Caco-2 (cell line): ENCODE data around the gene OR2T8. TPM values are rescaled to one million over a fixed set of nuclear protein-coding genes. Genes with fewer than 3 reads are reported as not detected.

Experiments
- BruUV-seq: library from RNA; stranded (reverse); fragments of 400-500 nt; replicated peaks from 2 replicates; lab custom pipeline; 2021; lab: Mats Ljungman, UMichigan
- CTCF ChIA-PET: fragments of 300-600 bp; sonication (Branson Sonifier 250); formaldehyde crosslinking; loops from one replicate; lab custom pipeline; 2022; ENCODE audit warnings: antibody characterized with exemption; lab: Charles Lee
- POLR2A ChIA-PET: fragments of 300-600 bp; sonication (Branson Sonifier 250); formaldehyde crosslinking; loops from one replicate; lab custom pipeline; 2022; ENCODE audit warnings: antibody characterized with exemption; lab: Charles Lee
- DNase-seq, 2 experiments: peaks; one replicate each; pipeline versions ENCODE4 v3.0.0 to v3.0.0-alpha.2; 2020 to 2022
- H3K27me3 ChIP-seq: replicated peaks from 2 replicates; pipeline ENCODE4 v1.6.0; 2011; ENCODE audit warnings: low read length; ENCODE audit not compliant: control insufficient read depth, insufficient read depth
- H3K36me3 ChIP-seq: 2 replicates; pipeline ENCODE4 v1.5.1; 2011; ENCODE audit warnings: low read length; ENCODE audit not compliant: control insufficient read depth, insufficient read depth
- H3K4me1 ChIP-seq: fragments of 250-450 bp; sonication (Bioruptor Pico); 2 replicates; pipeline ENCODE4 v1.5.1; 2020; ENCODE audit warnings: mild to moderate bottlenecking
- H3K4me3 ChIP-seq: 2 replicates; pipeline ENCODE4 v1.5.1; 2011; ENCODE audit warnings: low read depth, mild to moderate bottlenecking, control low read depth, low read length
- H3K9me3 ChIP-seq: fragments of 250-450 bp; sonication (Bioruptor Pico); 2 replicates; pipeline ENCODE4 v1.5.1; 2020; ENCODE audit warnings: mild to moderate bottlenecking, moderate library complexity
- H3K27ac Mint-ChIP-seq: one replicate; pipeline ENCODE4 v1.8.0; 2022; ENCODE audit warnings: mixed read lengths; ENCODE audit not compliant: unreplicated experiment
- H3K27me3 Mint-ChIP-seq: one replicate; pipeline ENCODE4 v1.8.0; 2022; ENCODE audit warnings: mixed read lengths; ENCODE audit not compliant: insufficient read depth, unreplicated experiment
- H3K36me3 Mint-ChIP-seq: one replicate; pipeline ENCODE4 v1.8.0; 2022; ENCODE audit warnings: mild to moderate bottlenecking, mixed read lengths; ENCODE audit not compliant: insufficient read depth, unreplicated experiment
- H3K4me1 Mint-ChIP-seq: one replicate; pipeline ENCODE4 v1.8.0; 2022; ENCODE audit warnings: low read depth, mixed read lengths; ENCODE audit not compliant: unreplicated experiment
- H3K4me3 Mint-ChIP-seq: one replicate; pipeline ENCODE4 v1.8.0; 2022; ENCODE audit warnings: mild to moderate bottlenecking, moderate library complexity, mixed read lengths; ENCODE audit not compliant: unreplicated experiment
- H3K9me3 Mint-ChIP-seq: one replicate; pipeline ENCODE4 v1.8.0; 2022; ENCODE audit warnings: mixed read lengths; ENCODE audit not compliant: unreplicated experiment
- intact Hi-C: fragments of 100-400 bp; cut with micrococcal nuclease; formaldehyde crosslinking; loops from one replicate; pipeline ENCODE4 v1.10.0; 2022; ENCODE audit not compliant: unreplicated experiment
- total RNA-seq: library from RNA; stranded (reverse); gene quantifications from 2 replicates; pipeline ENCODE4 v1.2.3, GENCODE V29; 2022
- TF ChIP-seq, protein P1 (sequence below), 2 experiments: fragments of 200-600 bp in 1 of 2; IDR thresholded peaks; 1 replicate in 1 of 2; 2 replicates in 1 of 2; pipeline versions ENCODE4 v1.5.1 to v1.8.0; 2011 to 2022; ENCODE audit warnings: antibody characterized with exemption in 1 of 2, control low read depth in 1 of 2, inconsistent platforms in 1 of 2, low read depth in 1 of 2, low read length in 1 of 2, mild to moderate bottlenecking in 1 of 2, moderate library complexity in 1 of 2; ENCODE audit not compliant: insufficient read depth in 1 of 2, severe bottlenecking in 1 of 2, unreplicated experiment in 1 of 2

Gene OR2T8
- total RNA-seq, 1 experiment from 2014 or later, result not detected

DNA sequence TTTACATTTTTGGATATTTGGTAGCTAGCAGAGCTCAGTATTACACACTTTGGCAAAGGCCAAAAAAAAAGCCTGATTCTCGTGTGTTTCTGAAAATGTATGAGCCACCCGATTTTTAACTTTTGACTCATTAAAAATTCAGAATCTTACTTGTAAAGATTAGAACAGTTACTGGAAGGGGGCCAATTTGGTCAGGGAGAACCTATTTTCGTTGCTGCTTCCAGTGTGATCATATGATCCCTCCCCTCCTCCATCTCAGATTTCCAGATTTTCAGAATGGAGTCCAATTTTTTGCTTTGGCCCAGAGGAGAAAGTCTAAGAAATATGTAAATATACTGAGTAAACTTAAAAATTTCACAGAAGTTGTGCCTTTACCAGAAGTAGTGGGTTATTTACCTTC is 41.7 kb downstream of the OR2T8 start:
- no peak overlapping the region for H3K27ac Mint-ChIP-seq
- no TSS peak for BruUV-seq
- CTCF ChIA-PET, result no interaction called here

DNA sequence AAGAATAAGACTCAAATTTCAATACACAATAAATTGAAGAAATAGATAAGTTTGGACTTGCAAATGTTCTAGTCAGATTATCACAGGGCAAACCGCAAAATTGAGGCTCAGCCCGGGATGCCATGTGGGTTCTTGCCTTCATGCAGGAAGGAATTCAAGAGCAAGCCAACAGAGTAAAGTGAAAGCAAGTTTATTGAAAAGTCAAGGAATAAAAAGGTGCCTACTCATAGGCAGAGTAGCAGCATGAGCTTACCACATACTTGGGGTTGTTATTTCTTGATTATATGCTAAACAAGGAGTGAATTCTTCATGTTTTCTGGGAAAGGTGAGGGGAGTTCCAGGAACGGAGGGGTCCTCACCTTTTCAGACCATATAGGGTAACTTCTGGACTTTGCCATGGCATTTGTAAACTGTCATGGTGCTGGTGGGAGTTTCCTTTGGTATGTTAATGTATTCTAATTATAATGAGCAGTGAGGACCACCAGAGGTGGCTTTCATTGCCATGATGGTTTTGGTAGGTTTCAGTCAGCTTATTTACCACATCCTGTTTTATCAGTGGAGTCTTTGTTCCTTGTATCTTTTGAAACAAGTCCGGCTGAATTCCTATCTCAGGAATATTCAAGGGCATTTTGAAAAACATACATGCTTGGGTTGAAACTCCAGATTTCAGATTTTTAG is 43.0 kb downstream of the OR2T8 start:
- CTCF ChIA-PET, result no interaction called here
- Mint-ChIP-seq H3K36me3 (no peaks in the 10 kb centered on the region), H3K27ac (no peak overlapping the region), H3K4me1 (no peaks in the 10 kb centered on the region), H3K9me3 (peaks cover 21% of the 10 kb centered on the region), H3K4me3 (no peak overlapping the region), H3K27me3 (no peaks in the 10 kb centered on the region)
- no peaks in the 10 kb centered on the region for H3K27me3 ChIP-seq
- no peaks in the 10 kb centered on the region for H3K9me3 ChIP-seq
- no peaks in the 10 kb centered on the region for H3K4me1 ChIP-seq
- POLR2A ChIA-PET, result no interaction called here
- intact Hi-C loops, result no loop called here
- no TSS peak for BruUV-seq
- H3K36me3 ChIP-seq, result no peaks in the 10 kb centered on the region
- TF ChIP-seq, protein P1, sequence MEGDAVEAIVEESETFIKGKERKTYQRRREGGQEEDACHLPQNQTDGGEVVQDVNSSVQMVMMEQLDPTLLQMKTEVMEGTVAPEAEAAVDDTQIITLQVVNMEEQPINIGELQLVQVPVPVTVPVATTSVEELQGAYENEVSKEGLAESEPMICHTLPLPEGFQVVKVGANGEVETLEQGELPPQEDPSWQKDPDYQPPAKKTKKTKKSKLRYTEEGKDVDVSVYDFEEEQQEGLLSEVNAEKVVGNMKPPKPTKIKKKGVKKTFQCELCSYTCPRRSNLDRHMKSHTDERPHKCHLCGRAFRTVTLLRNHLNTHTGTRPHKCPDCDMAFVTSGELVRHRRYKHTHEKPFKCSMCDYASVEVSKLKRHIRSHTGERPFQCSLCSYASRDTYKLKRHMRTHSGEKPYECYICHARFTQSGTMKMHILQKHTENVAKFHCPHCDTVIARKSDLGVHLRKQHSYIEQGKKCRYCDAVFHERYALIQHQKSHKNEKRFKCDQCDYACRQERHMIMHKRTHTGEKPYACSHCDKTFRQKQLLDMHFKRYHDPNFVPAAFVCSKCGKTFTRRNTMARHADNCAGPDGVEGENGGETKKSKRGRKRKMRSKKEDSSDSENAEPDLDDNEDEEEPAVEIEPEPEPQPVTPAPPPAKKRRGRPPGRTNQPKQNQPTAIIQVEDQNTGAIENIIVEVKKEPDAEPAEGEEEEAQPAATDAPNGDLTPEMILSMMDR (IDR thresholded peaks at IDR 0.05; ENCODE audit: insufficient read depth in 1 of 2, low read depth in 1 of 2, low read length in 1 of 2, severe bottlenecking in 1 of 2, unreplicated experiment in 1 of 2), result no peak
- DNase-seq, result no peak
- H3K4me3 ChIP-seq, result no peak overlapping the region

More for the DNA sequence above, 41.7 kb downstream of the OR2T8 start:
- Histone ChIP-seq H3K36me3 (no peaks in the 10 kb centered on the region), H3K4me1 (no peaks in the 10 kb centered on the region), H3K4me3 (no peak overlapping the region), H3K27me3 (no peaks in the 10 kb centered on the region), H3K9me3 (no peaks in the 10 kb centered on the region)
- POLR2A ChIA-PET, result no interaction called here
- peaks cover 18% of the 10 kb centered on the region for H3K9me3 Mint-ChIP-seq
- no peak for DNase-seq
- intact Hi-C loops, result no loop called here
- no peaks in the 10 kb centered on the region for H3K4me1 Mint-ChIP-seq
- H3K36me3 Mint-ChIP-seq, result no peaks in the 10 kb centered on the region
- TF ChIP-seq, protein P1 (IDR thresholded peaks at IDR 0.05; ENCODE audit: insufficient read depth in 1 of 2, low read depth in 1 of 2, low read length in 1 of 2, severe bottlenecking in 1 of 2, unreplicated experiment in 1 of 2), result no peak
- H3K27me3 Mint-ChIP-seq, result no peaks in the 10 kb centered on the region
- no peak overlapping the region for H3K4me3 Mint-ChIP-seq

DNA sequence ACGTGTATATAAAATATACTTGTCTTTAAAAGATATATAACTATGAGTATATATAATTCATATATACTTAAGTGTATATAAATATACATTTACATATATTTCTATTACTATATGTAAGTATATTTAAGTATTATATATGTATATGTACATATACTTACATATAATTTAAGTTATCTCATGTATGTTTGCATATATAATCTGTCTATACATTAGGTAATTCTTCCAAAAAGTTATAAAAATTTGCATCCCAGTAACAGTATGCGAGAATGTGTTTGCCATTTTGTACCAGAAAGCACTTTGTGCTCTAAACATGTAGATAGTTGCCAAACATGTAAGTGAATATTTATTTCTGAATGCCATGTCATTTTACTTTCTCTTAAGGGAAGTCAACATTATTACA is 44.9 kb downstream of the OR2T8 start, which contains the start of gene OR2AK2:
Gene OR2AK2, plus strand, starts transcription at position 301 of the 400 bp plus-strand sequence. CDS start 144 bp downstream, outside the sequence.
- Histone ChIP-seq H3K4me3 (no peak within 1 kb of the TSS), H3K9me3 (no peaks in the 10 kb centered on the region), H3K27me3 (no peaks in the 10 kb centered on the region), H3K4me1 (no peaks in the 10 kb centered on the region), H3K36me3 (no peaks in the 10 kb centered on the region)
- ChIA-PET CTCF (no interaction called here), POLR2A (no interaction called here)
- Mint-ChIP-seq H3K4me1 (no peaks in the 10 kb centered on the region), H3K27me3 (no peaks in the 10 kb centered on the region), H3K36me3 (no peaks in the 10 kb centered on the region), H3K9me3 (peaks cover 21% of the 10 kb centered on the region), H3K27ac (no peak within 1 kb of the TSS), H3K4me3 (no peak within 1 kb of the TSS)
- no peak for DNase-seq
- intact Hi-C loops, result no loop called here
- BruUV-seq, result no TSS peak
- TF ChIP-seq, protein P1 (IDR thresholded peaks at IDR 0.05; ENCODE audit: insufficient read depth in 1 of 2, low read depth in 1 of 2, low read length in 1 of 2, severe bottlenecking in 1 of 2, unreplicated experiment in 1 of 2), result no peak
